GM21529 (cell line): ENCODE results near the gene DPCD.
"Not testable (repeated sequence)": the region's sequence is repeated elsewhere in the genome, so short reads cannot be mapped to it uniquely, and the experiment has no call there.

Experiments used
- ATAC-seq: cut with Tn5 transposase; IDR thresholded peaks from one replicate; pipeline ENCODE4 v1.9.1; 2021; ENCODE audit not compliant: unreplicated experiment

The DPCD gene

GRCh38 chr10:101580486-101581399, 7.4 kb upstream of the DPCD start:
- ATAC-seq, result no peak

- no peak for ATAC-seq
These were observed 2.3 kb upstream of the DPCD start for GRCh38 chr10:101585841-101586240.

GRCh38 chr10:101588879-101589278, 758 bp downstream of the DPCD start:
- ATAC-seq, result no peak

GRCh38 chr10:101593331-101593730, 5.2 kb downstream of the DPCD start:
- not testable (repeated sequence) for ATAC-seq

- no peak for ATAC-seq
These were observed 7.7 kb downstream of the DPCD start for GRCh38 chr10:101595591-101596433.

GRCh38 chr10:101597091-101597900, 9.2 kb downstream of the DPCD start:
- no peak for ATAC-seq

GRCh38 chr10:101601541-101601940, 13.4 kb downstream of the DPCD start:
- ATAC-seq, result no peak

GRCh38 chr10:101602761-101603398, 14.8 kb downstream of the DPCD start:
- ATAC-seq, result peak; percentile 76

GRCh38 chr10:101607124-101607523, 19.0 kb downstream of the DPCD start:
- ATAC-seq, result no peak

- no peak for ATAC-seq
These were observed 21.4 kb downstream of the DPCD start for GRCh38 chr10:101609481-101609880.

GRCh38 chr10:101611096-101611905, 23.2 kb downstream of the DPCD start:
- ATAC-seq, result no peak

- no peak for ATAC-seq
These were observed 24.0 kb downstream of the DPCD start for GRCh38 chr10:101612086-101612485.

GRCh38 chr10:101612872-101613271, 24.8 kb downstream of the DPCD start:
- ATAC-seq, result no peak

- ATAC-seq, result no peak
These were observed 25.5 kb downstream of the DPCD start for GRCh38 chr10:101613646-101614045.

- ATAC-seq, result no peak
These were observed 26.8 kb downstream of the DPCD start for GRCh38 chr10:101614663-101615524.

- no peak for ATAC-seq
These were observed 27.5 kb downstream of the DPCD start for GRCh38 chr10:101615525-101616116.

- no peak for ATAC-seq
These were observed 28.4 kb downstream of the DPCD start for GRCh38 chr10:101616415-101617101.
